H1 (cell line): ENCODE results near the gene TOM1L2. TPM values are rescaled to one million over a fixed set of nuclear protein-coding genes. Genes with fewer than 3 reads are reported as not detected.

Source experiments
- CTCF ChIA-PET: fragments of 300-600 bp; sonication (Branson Sonifier 250); formaldehyde crosslinking; loops from one replicate; lab custom pipeline; 2021; ENCODE audit not compliant: partially characterized antibody; lab: Charles Lee
- POLR2A ChIA-PET: fragments of 300-600 bp; sonication (Branson Sonifier 250); formaldehyde crosslinking; loops from one replicate; lab custom pipeline; 2021; ENCODE audit warnings: inconsistent platforms; ENCODE audit not compliant: partially characterized antibody; lab: Charles Lee
- DNase-seq, 2 experiments: peaks; one replicate each; pipeline versions ENCODE4 v3.0.0 to v3.0.0-alpha.2; 2010 to 2022; ENCODE audit warnings: low spot score in 2 of 2, low read depth in 1 of 2, mixed read lengths in 1 of 2
- FAIRE-seq: peaks from 2 replicates; lab custom pipeline; 2011; peaks lifted over from hg19 to GRCh38; lab: Jason Lieb, UNC
- H2AFZ ChIP-seq: 2 replicates; pipeline ENCODE4 v1.8.1; 2012; ENCODE audit warnings: low read length, inconsistent platforms
- H2AK5ac ChIP-seq: 2 replicates; pipeline ENCODE4 v1.6.1; 2013; ENCODE audit warnings: low read depth, low read length
- H2BK120ac ChIP-seq: replicated peaks from 2 replicates; pipeline ENCODE3; 2013; ENCODE audit warnings: low read depth, low read length, inconsistent platforms
- H2BK12ac ChIP-seq: 2 replicates; pipeline ENCODE4 v1.6.1; 2013; ENCODE audit warnings: low read depth, low read length
- H2BK15ac ChIP-seq: 2 replicates; pipeline ENCODE4 v1.6.1; 2013; ENCODE audit warnings: low read length
- H2BK20ac ChIP-seq: 2 replicates; pipeline ENCODE4 v1.6.1; 2013; ENCODE audit warnings: low read length
- H2BK5ac ChIP-seq: 2 replicates; pipeline ENCODE4 v1.6.1; 2013; ENCODE audit warnings: low read depth, low read length
- H3K14ac ChIP-seq: 2 replicates; pipeline ENCODE4 v1.6.1; 2013; ENCODE audit warnings: inconsistent platforms; ENCODE audit not compliant: insufficient read length
- H3K18ac ChIP-seq: 2 replicates; pipeline ENCODE4 v1.6.1; 2013; ENCODE audit warnings: low read length; ENCODE audit errors: extremely low read depth
- H3K23ac ChIP-seq: 2 replicates; pipeline ENCODE4 v1.6.1; 2013; ENCODE audit warnings: inconsistent platforms; ENCODE audit not compliant: insufficient read length
- H3K23me2 ChIP-seq: 2 replicates; pipeline ENCODE4 v1.6.1; 2013; ENCODE audit warnings: low read depth, low read length
- H3K27ac ChIP-seq: 2 replicates; pipeline ENCODE4 v1.6.1; 2011; ENCODE audit warnings: low read depth, low read length, inconsistent platforms
- H3K27me3 ChIP-seq, 4 experiments: replicated peaks in 1 of 4; 1 replicate in 1 of 4; 2 replicates in 3 of 4; pipeline versions ENCODE4 v1.6.1 to v1.8.1; 2011 to 2013; ENCODE audit warnings: low read length in 3 of 4, mild to moderate bottlenecking in 3 of 4, inconsistent platforms in 2 of 4, mixed read lengths in 2 of 4, moderate library complexity in 1 of 4; ENCODE audit not compliant: control insufficient read depth in 3 of 4, insufficient read depth in 3 of 4; ENCODE audit errors: extremely low read depth in 1 of 4
- H3K36me3 ChIP-seq, 4 experiments: 2 replicates each; pipeline versions ENCODE4 v1.6.1 to v1.8.1; 2011 to 2013; ENCODE audit warnings: mild to moderate bottlenecking in 4 of 4, low read length in 3 of 4, moderate library complexity in 2 of 4, control low read depth in 1 of 4, inconsistent platforms in 1 of 4; ENCODE audit not compliant: insufficient read depth in 4 of 4, control insufficient read depth in 2 of 4
- H3K4ac ChIP-seq: replicated peaks from 2 replicates; pipeline ENCODE3; 2013; ENCODE audit warnings: low read length, low read depth, mixed read lengths, inconsistent platforms; ENCODE audit not compliant: insufficient read length
- H3K4me1 ChIP-seq, 4 experiments: replicated peaks in 1 of 4; 1 replicate in 1 of 4; 2 replicates in 3 of 4; pipeline versions ENCODE4 v1.6.1 to v1.8.1; 2011 to 2013; ENCODE audit warnings: low read length in 3 of 4, inconsistent platforms in 2 of 4, mixed read lengths in 1 of 4; ENCODE audit not compliant: insufficient read depth in 4 of 4, control insufficient read depth in 3 of 4
- H3K4me2 ChIP-seq, 2 experiments: 2 replicates each; pipeline versions ENCODE4 v1.6.1 to v1.8.1; 2011 to 2013; ENCODE audit warnings: low read depth in 2 of 2, low read length in 2 of 2, control low read depth in 1 of 2, inconsistent platforms in 1 of 2, mild to moderate bottlenecking in 1 of 2; ENCODE audit not compliant: insufficient read depth in 1 of 2
- H3K4me3 ChIP-seq, 4 experiments: fragments of 200-600, 300-600 bp in 1 of 4; sonication (generic), shearing (Covaris generic), sonication (Bioruptor Twin) in 1 of 4; 2 replicates each; pipeline versions ENCODE4 v1.5.1 to v1.8.1; 2011 to 2016; ENCODE audit warnings: low read length in 4 of 4, low read depth in 3 of 4, control low read depth in 2 of 4, inconsistent platforms in 2 of 4, mild to moderate bottlenecking in 2 of 4, mixed read lengths in 1 of 4, moderate library complexity in 1 of 4; ENCODE audit not compliant: insufficient read depth in 2 of 4; ENCODE audit errors: extremely low read depth in 1 of 4
- H3K56ac ChIP-seq: replicated peaks from 2 replicates; pipeline ENCODE3; 2013; ENCODE audit warnings: low read depth, mild to moderate bottlenecking, mixed read lengths, low read length, inconsistent platforms; ENCODE audit not compliant: insufficient read length
- H3K79me1 ChIP-seq: 2 replicates; pipeline ENCODE4 v1.6.1; 2013; ENCODE audit warnings: low read depth, low read length, control low read depth
- H3K79me2 ChIP-seq, 2 experiments: 2 replicates each; pipeline versions ENCODE4 v1.6.1 to v1.8.1; 2012 to 2013; ENCODE audit warnings: low read length in 2 of 2, mild to moderate bottlenecking in 2 of 2, inconsistent platforms in 1 of 2; ENCODE audit not compliant: insufficient read depth in 2 of 2, control insufficient read depth in 1 of 2
- H3K9ac ChIP-seq, 4 experiments: replicated peaks in 1 of 4; 1 replicate in 1 of 4; 2 replicates in 3 of 4; pipeline versions ENCODE4 v1.6.1 to v1.8.1; 2011 to 2013; ENCODE audit warnings: low read depth in 3 of 4, low read length in 3 of 4, control low read depth in 2 of 4, mild to moderate bottlenecking in 2 of 4, moderate library complexity in 2 of 4, inconsistent platforms in 1 of 4; ENCODE audit errors: extremely low read depth in 1 of 4
- H3K9me3 ChIP-seq, 2 experiments: 2 replicates each; pipeline versions ENCODE4 v1.6.1 to v1.8.1; 2012 to 2013; ENCODE audit warnings: mild to moderate bottlenecking in 2 of 2, moderate library complexity in 2 of 2, control low read depth in 1 of 2, inconsistent platforms in 1 of 2, low read depth in 1 of 2, low read length in 1 of 2, mixed read lengths in 1 of 2; ENCODE audit not compliant: insufficient read depth in 2 of 2
- H4K20me1 ChIP-seq, 2 experiments: replicated peaks in 1 of 2; 2 replicates each; pipeline versions ENCODE3 to v1.8.1; 2011 to 2013; ENCODE audit warnings: inconsistent platforms in 2 of 2, low read length in 2 of 2, mild to moderate bottlenecking in 1 of 2; ENCODE audit not compliant: insufficient read depth in 2 of 2, control insufficient read depth in 1 of 2
- H4K5ac ChIP-seq: 2 replicates; pipeline ENCODE4 v1.6.1; 2013; ENCODE audit warnings: low read length, low read depth, mixed read lengths, inconsistent platforms; ENCODE audit not compliant: insufficient read length
- H4K8ac ChIP-seq: 2 replicates; pipeline ENCODE4 v1.8.0; 2013; ENCODE audit warnings: mild to moderate bottlenecking, moderate library complexity, low read length, inconsistent platforms; ENCODE audit not compliant: insufficient read depth; ENCODE audit errors: extremely low read depth
- H4K91ac ChIP-seq: replicated peaks from 2 replicates; pipeline ENCODE3; 2013; ENCODE audit warnings: low read length, mixed read lengths, inconsistent platforms; ENCODE audit not compliant: insufficient read length
- EP300 ChIP-seq, 2 experiments: IDR thresholded peaks; 1 replicate in 1 of 2; 2 replicates in 1 of 2; pipeline ENCODE4 v1.6.1; 2011 to 2012; ENCODE audit warnings: low read depth in 2 of 2, low read length in 2 of 2, mild to moderate bottlenecking in 2 of 2, borderline replicate concordance in 1 of 2, inconsistent platforms in 1 of 2, moderate library complexity in 1 of 2
- GTF2F1 ChIP-seq: IDR thresholded peaks from 2 replicates; pipeline ENCODE4 v1.6.1; 2012; ENCODE audit warnings: low read depth, low read length, improper control_type of control experiment, borderline replicate concordance
- KDM5A ChIP-seq: fragments of 200-600 bp; IDR thresholded peaks from 2 replicates; pipeline ENCODE4 v1.7.1; 2012; ENCODE audit warnings: mild to moderate bottlenecking, low read length, inconsistent platforms, mixed read lengths
- RAD21 ChIP-seq, 2 experiments: IDR thresholded peaks in 1 of 2; conservative IDR thresholded peaks in 1 of 2; 2 replicates each; pipeline ENCODE4 v1.6.1; 2011; ENCODE audit warnings: low read depth in 2 of 2, low read length in 2 of 2, improper control_type of control experiment in 1 of 2, inconsistent platforms in 1 of 2, mild to moderate bottlenecking in 1 of 2, moderate library complexity in 1 of 2
- TCF12 ChIP-seq: IDR thresholded peaks from 2 replicates; pipeline ENCODE4 v1.6.1; 2011; ENCODE audit warnings: low read depth, mild to moderate bottlenecking, low read length
- WGBS, 2 experiments: shearing (Covaris generic) in 1 of 2; methylation state at CpG; one replicate each; pipeline versions ENCODE4 v1.1.6 to v1.1.7; 2013 to 2015; ENCODE audit warnings: low lambda C conversion rate in 2 of 2, mixed read lengths in 2 of 2, inconsistent platforms in 1 of 2, low coverage in 1 of 2, missing lambda C conversion rate in 1 of 2; ENCODE audit not compliant: insufficient replicate concordance in 2 of 2, insufficient coverage in 1 of 2, insufficient read length in 1 of 2; ENCODE audit errors: extremely low coverage in 1 of 2, missing lambda C conversion rate in 1 of 2; 5-methylcytosine and 5-hydroxymethylcytosine counted together
- polyA plus RNA-seq, 7 experiments: library from polyadenylated mRNA; depleted of rRNA in 3 of 7; stranded (reverse) in 5 of 7; unstranded in 2 of 7; fragments of >200 nt in 5 of 7; fragments of 200-250 nt in 2 of 7; gene quantifications; 1 replicate in 5 of 7; 2 replicates in 1 of 7; 4 replicates in 1 of 7; pipeline versions ENCODE4 v1.2.1 to v1.2.3, GENCODE V29; 2011 to 2013; ENCODE audit warnings: missing spikeins in 2 of 7, mixed read lengths in 2 of 7
- total RNA-seq: library from RNA; stranded (reverse); fragmentation: NEBNext Ultra II Directional; extraction: Animal tissue kit (Norgen Biotek cat#: 25700); gene quantifications from 2 replicates; pipeline ENCODE4 v1.2.1, GENCODE V29; 2021
- TF ChIP-seq, protein P1 (sequence below): IDR thresholded peaks from 2 replicates; pipeline ENCODE4 v1.6.1; 2012; ENCODE audit warnings: low read length, inconsistent platforms

The TOM1L2 gene
- total and polyA plus RNA-seq, 2 of the 8 experiments (the other 6 are each of a cell fraction or from before 2014, with no cell fraction given), result 2.0 to 3.4 TPM

DNA sequence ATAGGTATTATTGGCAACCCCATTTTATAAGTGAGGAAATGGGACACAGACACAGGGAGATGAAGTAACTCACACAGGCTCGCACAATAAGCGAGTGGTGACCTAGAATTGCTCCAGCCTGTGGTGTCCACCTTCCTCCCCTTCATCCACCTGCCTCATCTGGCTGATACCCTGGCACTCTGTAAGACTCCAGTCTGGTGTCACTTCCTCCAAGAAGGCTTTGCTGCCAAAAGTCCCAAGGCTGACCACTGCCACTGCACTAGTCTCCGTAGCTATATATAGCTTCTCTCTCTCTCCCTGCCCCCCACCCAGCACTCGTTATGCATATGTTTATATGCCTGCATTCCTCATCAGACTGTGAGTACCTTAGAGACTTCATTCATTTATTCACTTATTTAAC is 69.3 kb downstream of the TOM1L2 start:
- H2BK15ac ChIP-seq, result no peak overlapping the region
- H2AFZ ChIP-seq, result no peak overlapping the region
- H3K9ac ChIP-seq, result no peak overlapping the region
- H4K20me1 ChIP-seq, result no peaks in the 10 kb centered on the region
- no peak overlapping the region for H2BK120ac ChIP-seq
- no peaks in the 10 kb centered on the region for H3K79me1 ChIP-seq
- H3K27ac ChIP-seq, result no peak overlapping the region
- peaks cover 0 to 8% (median 2%) of the 10 kb centered on the region in 4 experiments; a peak in 3 of 7 replicates for H3K4me1 ChIP-seq
- no peaks in the 10 kb centered on the region for H3K36me3 ChIP-seq
- no peak overlapping the region for H4K5ac ChIP-seq
- H3K14ac ChIP-seq, result no peak overlapping the region
- H3K18ac ChIP-seq, result no peak overlapping the region
- H3K23me2 ChIP-seq, result 0 out of 2 replicates have a peak, but pooled peaks cover 1% of the 10 kb centered on the region
- ChIA-PET CTCF (interaction anchor here (0.7 to 9.0 kb wide), 8 partner anchors 11 to 86 kb away, joined by 3 to 85 read pairs (median 4); no protein-coding TSS in a partner anchor), POLR2A (interaction anchor here (1.4 kb wide), 1 partner anchor 66 kb away, joined by 4 read pairs; the partner anchor contains the start of gene SREBF1)
- no peaks in the 10 kb centered on the region for H3K27me3 ChIP-seq
- H2AK5ac ChIP-seq, result no peak overlapping the region
- no peaks in the 10 kb centered on the region for H3K9me3 ChIP-seq
- FAIRE-seq (no peak), DNase-seq (no peak)
- 77% methylated on average over 4 of the region's 4 CpGs; no CpG with 5 or more reads in 1 of the 2 experiments for WGBS, 2 experiments
- H2BK5ac ChIP-seq, result no peak overlapping the region
- H2BK12ac ChIP-seq, result no peak overlapping the region
- no peak overlapping the region for H3K56ac ChIP-seq
- no peak overlapping the region for H4K91ac ChIP-seq
- no peak overlapping the region for H3K23ac ChIP-seq
- H3K4ac ChIP-seq, result no peak overlapping the region
- H2BK20ac ChIP-seq, result no peak overlapping the region
- no peak overlapping the region for H3K4me3 ChIP-seq
- no peak overlapping the region for H4K8ac ChIP-seq
- no peaks in the 10 kb centered on the region for H3K79me2 ChIP-seq
- TF ChIP-seq, protein P1, sequence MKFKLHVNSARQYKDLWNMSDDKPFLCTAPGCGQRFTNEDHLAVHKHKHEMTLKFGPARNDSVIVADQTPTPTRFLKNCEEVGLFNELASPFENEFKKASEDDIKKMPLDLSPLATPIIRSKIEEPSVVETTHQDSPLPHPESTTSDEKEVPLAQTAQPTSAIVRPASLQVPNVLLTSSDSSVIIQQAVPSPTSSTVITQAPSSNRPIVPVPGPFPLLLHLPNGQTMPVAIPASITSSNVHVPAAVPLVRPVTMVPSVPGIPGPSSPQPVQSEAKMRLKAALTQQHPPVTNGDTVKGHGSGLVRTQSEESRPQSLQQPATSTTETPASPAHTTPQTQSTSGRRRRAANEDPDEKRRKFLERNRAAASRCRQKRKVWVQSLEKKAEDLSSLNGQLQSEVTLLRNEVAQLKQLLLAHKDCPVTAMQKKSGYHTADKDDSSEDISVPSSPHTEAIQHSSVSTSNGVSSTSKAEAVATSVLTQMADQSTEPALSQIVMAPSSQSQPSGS, result no peak
- TF ChIP-seq KDM5A, result no peak
- TF ChIP-seq EP300 (IDR thresholded peaks at IDR 0.05; ENCODE audit: borderline replicate concordance in 1 of 2, low read depth in 2 of 2, low read length in 2 of 2), result no peak
- TF ChIP-seq TCF12, result no peak
- no peak for TF ChIP-seq RAD21 (IDR thresholded peaks at IDR 0.05 in 1 of 2, conservative IDR thresholded peaks at IDR 0.05 in 1 of 2; ENCODE audit: low read depth in 2 of 2, low read length in 2 of 2)
- no peak for TF ChIP-seq GTF2F1
- no peak overlapping the region for H3K4me2 ChIP-seq
